ENCODE measurements around the gene NENF. TPM values are rescaled to one million over a fixed set of nuclear protein-coding genes. Genes with fewer than 3 reads are reported as not detected.
"Not testable (repeated sequence)": the region's sequence is repeated elsewhere in the genome, so short reads cannot be mapped to it uniquely, and the experiment has no call there.

NENF gene
- polyA plus RNA-seq, 1 experiment: 73.4 TPM

- Histone ChIP-seq H3K27ac (ENCODE audit: low read depth, low read length) (no peak overlapping the region), H3K9me3 (ENCODE audit: control insufficient read depth, insufficient read depth, low read length) (no peaks in the 10 kb centered on the region), H3K27me3 (ENCODE audit: control insufficient read depth, insufficient read depth, low read length) (peaks cover 12% of the 10 kb centered on the region), H3K4me3 (ENCODE audit: low read depth, low read length) (no peak overlapping the region)
- no peak for DNase-seq (ENCODE audit: low read depth, low spot score)
- POLR2A ChIA-PET: no interaction called here
- no peak for TF ChIP-seq CTCF (IDR thresholded peaks at IDR 0.05; ENCODE audit: low read depth, low read length)
- CTCF ChIA-PET: interaction anchor here (1.0 kb wide), 1 partner anchor 190 kb away, joined by 3 read pairs; no protein-coding TSS in a partner anchor
These were observed 42.4 kb downstream of the NENF start for GRCh38 chr1:212475151-212475550.

GRCh38 chr1:212475831-212476230 is 43.1 kb downstream of the NENF start:
- peaks cover 12% of the 10 kb centered on the region for H3K27me3 ChIP-seq (ENCODE audit: control insufficient read depth, insufficient read depth, low read length)
- CTCF ChIA-PET: interaction anchor here (1.0 to 1.6 kb wide), 4 partner anchors 75 to 189 kb away, joined by 3 to 6 read pairs (median 3); no protein-coding TSS in a partner anchor
- H3K4me3 ChIP-seq (ENCODE audit: low read depth, low read length); DNase-seq (ENCODE audit: low read depth, low spot score); POLR2A ChIA-PET; H3K9me3 ChIP-seq (ENCODE audit: control insufficient read depth, insufficient read depth, low read length); H3K27ac ChIP-seq (ENCODE audit: low read depth, low read length): not testable (repeated sequence)

GRCh38 chr1:212477014-212477679 is 44.4 kb downstream of the NENF start:
- ChIA-PET POLR2A (interaction anchor here (2.9 kb wide), 1 partner anchor 131 kb away, joined by 45 read pairs; the partner anchor contains the start of gene ATF3), CTCF (interaction anchor here (0.5 to 4.2 kb wide), 62 partner anchors 8 to 1954 kb away, joined by 3 to 51 read pairs (median 5); partner anchors contain the start of gene ATF3)
- TF ChIP-seq CTCF (IDR thresholded peaks at IDR 0.05; ENCODE audit: low read depth, low read length): peak; percentile 97
- H3K9me3 ChIP-seq (ENCODE audit: control insufficient read depth, insufficient read depth, low read length): no peaks in the 10 kb centered on the region
- peak; percentile 71 for DNase-seq (ENCODE audit: low read depth, low spot score)
- no peak overlapping the region for H3K4me3 ChIP-seq (ENCODE audit: low read depth, low read length)
- H3K27me3 ChIP-seq (ENCODE audit: control insufficient read depth, insufficient read depth, low read length): peaks cover 12% of the 10 kb centered on the region
- H3K27ac ChIP-seq (ENCODE audit: low read depth, low read length): no peak overlapping the region

- Histone ChIP-seq H3K9me3 (ENCODE audit: control insufficient read depth, insufficient read depth, low read length) (no peaks in the 10 kb centered on the region), H3K27me3 (ENCODE audit: control insufficient read depth, insufficient read depth, low read length) (peaks cover 12% of the 10 kb centered on the region), H3K27ac (ENCODE audit: low read depth, low read length) (no peak overlapping the region), H3K4me3 (ENCODE audit: low read depth, low read length) (no peak overlapping the region)
- ChIA-PET CTCF (interaction anchor here (0.6 to 4.2 kb wide), 58 partner anchors 8 to 1953 kb away, joined by 3 to 51 read pairs (median 6); partner anchors contain the start of gene ATF3), POLR2A (interaction anchor here (2.9 kb wide), 1 partner anchor 131 kb away, joined by 45 read pairs; the partner anchor contains the start of gene ATF3)
- no peak for TF ChIP-seq CTCF (IDR thresholded peaks at IDR 0.05; ENCODE audit: low read depth, low read length)
- DNase-seq (ENCODE audit: low read depth, low spot score): no peak
These were observed 45.2 kb downstream of the NENF start for GRCh38 chr1:212477680-212478466.

GRCh38 chr1:212478467-212479025 is 45.8 kb downstream of the NENF start:
- Histone ChIP-seq H3K27ac (ENCODE audit: low read depth, low read length) (no peak overlapping the region), H3K27me3 (ENCODE audit: control insufficient read depth, insufficient read depth, low read length) (peaks cover 10% of the 10 kb centered on the region), H3K4me3 (ENCODE audit: low read depth, low read length) (no peak overlapping the region), H3K9me3 (ENCODE audit: control insufficient read depth, insufficient read depth, low read length) (no peaks in the 10 kb centered on the region; the same call in 1 of the 2 replicates)
- CTCF ChIA-PET: interaction anchor here (0.6 to 4.2 kb wide), 18 partner anchors 8 to 305 kb away, joined by 3 to 51 read pairs (median 8); partner anchors contain the start of gene ATF3
- POLR2A ChIA-PET: interaction anchor here (2.9 kb wide), 1 partner anchor 130 kb away, joined by 45 read pairs; the partner anchor contains the start of gene ATF3
- no peak for DNase-seq (ENCODE audit: low read depth, low spot score)
- no peak for TF ChIP-seq CTCF (IDR thresholded peaks at IDR 0.05; ENCODE audit: low read depth, low read length)

All from AG04450 (cell line).